Measurements from ENCODE around the gene ZNF664. TPM values are rescaled to one million over a fixed set of nuclear protein-coding genes. Genes with fewer than 3 reads are reported as not detected.

Gene ZNF664
- polyA plus RNA-seq, 6 donors from 2014 or later, result 7.7 to 19.0 (median 11.8) TPM

GRCh38 chr12:124004233-124004875, 31.3 kb downstream of the ZNF664 start:
- Mint-ChIP-seq H3K4me1 (peaks cover 26 to 33% (median 29%) of the 10 kb centered on the region in 3 donors), H3K27me3 (no peaks in the 10 kb centered on the region), H3K27ac (peak overlapping the region in 2 of 6 donors; percentile 60 to 70), H3K9me3 (no peaks in the 10 kb centered on the region), H3K4me3 (no peak overlapping the region), H3K36me3 (no peaks in the 10 kb centered on the region)
- no peak for ATAC-seq (ENCODE audit: low read depth in 2 of 2)
- no peak for DNase-seq

DNA sequence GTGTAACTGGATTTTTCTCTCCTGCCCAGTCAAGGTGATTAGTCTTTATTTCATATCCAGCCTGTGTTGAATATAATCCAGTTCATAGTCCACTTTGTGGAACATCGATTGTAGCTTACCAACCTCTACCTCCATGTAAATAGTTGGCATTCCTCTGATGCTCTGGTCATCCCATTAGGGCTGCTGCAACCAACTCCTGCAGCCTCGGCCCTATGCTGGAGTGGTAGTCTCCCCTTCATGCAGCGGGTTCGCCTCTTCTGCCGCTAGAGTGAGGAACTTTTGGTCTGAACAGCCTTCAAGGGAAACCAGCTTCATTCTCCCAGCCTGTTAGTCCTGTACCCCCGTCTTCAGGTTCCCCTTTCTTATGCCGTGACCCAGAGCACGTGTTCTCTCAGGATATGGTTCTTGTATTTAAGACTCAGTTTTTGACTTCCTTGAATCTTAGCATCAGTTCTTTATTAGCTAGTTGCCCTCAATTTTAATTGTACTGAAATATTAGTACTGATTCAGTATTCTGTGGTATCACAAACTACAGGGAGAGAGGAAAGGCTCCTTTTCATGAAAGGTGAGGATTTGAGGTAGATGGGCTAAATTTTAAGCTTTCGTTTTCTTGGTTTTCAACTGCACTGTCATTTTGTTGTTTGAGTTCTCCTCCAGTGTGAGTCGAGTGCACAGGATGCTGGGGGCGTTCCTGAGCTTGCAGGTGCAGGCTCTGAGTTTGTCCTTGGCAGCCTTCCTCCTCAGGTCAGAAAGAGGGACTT, 33.2 kb downstream of the ZNF664 start:
- Mint-ChIP-seq H3K27ac (peak overlapping the region; percentile 80 to 97 (median 88)), H3K9me3 (no peaks in the 10 kb centered on the region), H3K4me3 (peak overlapping the region; percentile 19 to 86 (median 80)), H3K4me1 (peaks cover 26 to 33% (median 29%) of the 10 kb centered on the region in 3 donors), H3K36me3 (peaks cover 0 to 5% of the 10 kb centered on the region in 2 donors), H3K27me3 (no peaks in the 10 kb centered on the region)
- DNase-seq (peak; percentile 50), ATAC-seq (ENCODE audit: low read depth in 2 of 2) (peak; percentile 95)

- H3K27ac Mint-ChIP-seq, result peak overlapping the region; percentile 42 to 97 (median 88)
- no peak for DNase-seq
- no peaks in the 10 kb centered on the region for H3K27me3 Mint-ChIP-seq
- peak overlapping the region; percentile 19 to 86 (median 80) for H3K4me3 Mint-ChIP-seq
- no peak for ATAC-seq (ENCODE audit: low read depth in 2 of 2)
- H3K4me1 Mint-ChIP-seq, result peaks cover 26 to 33% (median 29%) of the 10 kb centered on the region in 3 donors
- no peaks in the 10 kb centered on the region for H3K9me3 Mint-ChIP-seq
- peaks cover 5 to 12% of the 10 kb centered on the region in 2 donors for H3K36me3 Mint-ChIP-seq
Measured at GRCh38 chr12:124006846-124007713, 34.1 kb downstream of the ZNF664 start.

GRCh38 chr12:124007826-124008570, 35.0 kb downstream of the ZNF664 start:
- Mint-ChIP-seq H3K4me1 (peaks cover 26 to 33% (median 29%) of the 10 kb centered on the region in 3 donors), H3K36me3 (peaks cover 14 to 18% of the 10 kb centered on the region in 2 donors), H3K27me3 (no peaks in the 10 kb centered on the region), H3K27ac (peak overlapping the region in 4 of 6 donors; percentile 55 to 78 (median 66)), H3K4me3 (peak overlapping the region in 3 of 8 donors; percentile 11 to 39 (median 35)), H3K9me3 (no peaks in the 10 kb centered on the region)
- no peak for DNase-seq
- ATAC-seq (ENCODE audit: low read depth in 2 of 2), result no peak

GRCh38 chr12:124008595-124008994, 35.6 kb downstream of the ZNF664 start:
- Mint-ChIP-seq H3K27me3 (no peaks in the 10 kb centered on the region), H3K36me3 (peaks cover 18 to 20% of the 10 kb centered on the region in 2 donors), H3K4me1 (peaks cover 26 to 33% (median 29%) of the 10 kb centered on the region in 3 donors), H3K27ac (peak overlapping the region in 3 of 6 donors; percentile 31 to 88 (median 55)), H3K4me3 (peak overlapping the region in 1 of 8 donors; percentile 70), H3K9me3 (no peaks in the 10 kb centered on the region)
- ATAC-seq (ENCODE audit: low read depth in 2 of 2) (no peak), DNase-seq (no peak)

DNA sequence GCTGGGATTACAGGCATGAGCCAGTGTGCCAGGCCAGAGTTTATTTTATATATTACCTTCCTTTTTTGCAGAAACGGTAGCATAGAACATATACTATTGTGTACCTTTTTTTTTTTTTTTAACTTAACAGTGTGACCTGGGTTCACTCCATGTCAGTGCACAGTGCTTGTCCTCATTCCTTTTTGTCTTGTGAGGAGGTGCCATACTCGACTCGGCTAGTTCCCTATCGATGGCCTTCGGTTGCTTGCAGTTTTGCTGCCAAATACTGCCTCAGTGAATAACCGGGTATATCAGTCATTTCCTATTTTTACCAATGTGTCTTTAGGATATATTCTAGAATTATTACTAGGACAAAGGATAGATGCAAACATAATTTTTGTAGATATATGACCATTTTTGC, 36.8 kb downstream of the ZNF664 start:
- H3K9me3 Mint-ChIP-seq, result no peaks in the 10 kb centered on the region
- H3K4me3 Mint-ChIP-seq, result no peak overlapping the region
- H3K4me1 Mint-ChIP-seq, result peaks cover 26 to 33% (median 29%) of the 10 kb centered on the region in 3 donors
- H3K36me3 Mint-ChIP-seq, result peaks cover 18 to 21% of the 10 kb centered on the region in 2 donors
- no peak for ATAC-seq (ENCODE audit: low read depth in 2 of 2)
- no peaks in the 10 kb centered on the region for H3K27me3 Mint-ChIP-seq
- no peak overlapping the region for H3K27ac Mint-ChIP-seq
- DNase-seq, result no peak

GRCh38 chr12:124010687-124011086, 37.7 kb downstream of the ZNF664 start:
- no peaks in the 10 kb centered on the region for H3K9me3 Mint-ChIP-seq

GRCh38 chr12:124011435-124012115, 38.6 kb downstream of the ZNF664 start:
- Mint-ChIP-seq H3K36me3 (peaks cover 18 to 21% of the 10 kb centered on the region in 2 donors), H3K9me3 (no peaks in the 10 kb centered on the region), H3K27me3 (no peaks in the 10 kb centered on the region), H3K27ac (no peak overlapping the region), H3K4me1 (peaks cover 14 to 22% (median 17%) of the 10 kb centered on the region in 3 donors), H3K4me3 (no peak overlapping the region)
- DNase-seq, result no peak
- no peak for ATAC-seq (ENCODE audit: low read depth in 2 of 2)

More at GRCh38 chr12:124010687-124011086, 37.7 kb downstream of the ZNF664 start:
- no peak for DNase-seq
- Mint-ChIP-seq H3K27ac (no peak overlapping the region), H3K4me3 (no peak overlapping the region), H3K27me3 (no peaks in the 10 kb centered on the region), H3K36me3 (peaks cover 18 to 21% of the 10 kb centered on the region in 2 donors), H3K4me1 (peaks cover 23 to 31% (median 26%) of the 10 kb centered on the region in 3 donors)
- no peak for ATAC-seq (ENCODE audit: low read depth in 2 of 2)

- no peak for DNase-seq
- H3K27me3 Mint-ChIP-seq, result no peaks in the 10 kb centered on the region
- H3K4me1 Mint-ChIP-seq, result peaks cover 7% of the 10 kb centered on the region in 3 donors
- H3K36me3 Mint-ChIP-seq, result peaks cover 18 to 21% of the 10 kb centered on the region in 2 donors
- no peak overlapping the region for H3K27ac Mint-ChIP-seq
- no peak overlapping the region for H3K4me3 Mint-ChIP-seq
- no peak for ATAC-seq (ENCODE audit: low read depth in 2 of 2)
- H3K9me3 Mint-ChIP-seq, result no peaks in the 10 kb centered on the region
Measured at GRCh38 chr12:124013073-124013472, 40.1 kb downstream of the ZNF664 start.

GRCh38 chr12:124015494-124016461, 42.8 kb downstream of the ZNF664 start:
- Mint-ChIP-seq H3K36me3 (peaks cover 13 to 21% of the 10 kb centered on the region in 2 donors), H3K4me1 (peaks cover 7 to 9% (median 8%) of the 10 kb centered on the region in 3 donors), H3K9me3 (no peaks in the 10 kb centered on the region), H3K27ac (peak overlapping the region in 3 of 6 donors; percentile 3 to 83 (median 16)), H3K27me3 (no peaks in the 10 kb centered on the region), H3K4me3 (no peak overlapping the region)
- DNase-seq (no peak), ATAC-seq (ENCODE audit: low read depth in 2 of 2) (no peak)

- Mint-ChIP-seq H3K4me3 (no peak overlapping the region), H3K9me3 (no peaks in the 10 kb centered on the region), H3K4me1 (peaks cover 7 to 9% (median 8%) of the 10 kb centered on the region in 3 donors), H3K27me3 (no peaks in the 10 kb centered on the region), H3K36me3 (peaks cover 7 to 16% of the 10 kb centered on the region in 2 donors), H3K27ac (peak overlapping the region in 2 of 6 donors; percentile 9 to 24)
- DNase-seq (no peak), ATAC-seq (ENCODE audit: low read depth in 2 of 2) (no peak)
Measured at GRCh38 chr12:124017064-124017463, 44.0 kb downstream of the ZNF664 start.

Data from naive B cell (primary cell).